BE2C (cell line): ENCODE data around the gene KATNIP.

Source experiments
- DNase-seq: peaks from one replicate; pipeline ENCODE4 v3.0.0-alpha.2; 2020
- H3K27me3 ChIP-seq: fragments of 250-450 bp; sonication (Bioruptor Pico); 2 replicates; pipeline ENCODE4 v1.5.1; 2020; ENCODE audit warnings: mild to moderate bottlenecking
- H3K36me3 ChIP-seq: fragments of 250-450 bp; sonication (Bioruptor Pico); 2 replicates; pipeline ENCODE4 v1.5.1; 2020; ENCODE audit warnings: mild to moderate bottlenecking
- H3K4me1 ChIP-seq: fragments of 250-450 bp; sonication (Bioruptor Pico); 2 replicates; pipeline ENCODE4 v1.5.1; 2020
- H3K4me3 ChIP-seq: 2 replicates; pipeline ENCODE4 v1.5.1; 2011; ENCODE audit warnings: low read depth, low read length
- H3K9me3 ChIP-seq: fragments of 250-450 bp; sonication (Bioruptor Pico); 2 replicates; pipeline ENCODE4 v1.5.1; 2020
- TF ChIP-seq, protein P1 (sequence below): IDR thresholded peaks from 2 replicates; pipeline ENCODE4 v1.5.1; 2012; ENCODE audit warnings: mild to moderate bottlenecking, low read depth, low read length

The KATNIP gene

GRCh38 chr16:27543801-27544200, 6.1 kb upstream of the KATNIP start:
- no peak for DNase-seq
- H3K4me1 ChIP-seq, result peaks cover 6% of the 10 kb centered on the region
- no peaks in the 10 kb centered on the region for H3K27me3 ChIP-seq
- peaks cover 71% of the 10 kb centered on the region for H3K36me3 ChIP-seq
- no peaks in the 10 kb centered on the region for H3K9me3 ChIP-seq
- no peak overlapping the region for H3K4me3 ChIP-seq
- TF ChIP-seq, protein P1, sequence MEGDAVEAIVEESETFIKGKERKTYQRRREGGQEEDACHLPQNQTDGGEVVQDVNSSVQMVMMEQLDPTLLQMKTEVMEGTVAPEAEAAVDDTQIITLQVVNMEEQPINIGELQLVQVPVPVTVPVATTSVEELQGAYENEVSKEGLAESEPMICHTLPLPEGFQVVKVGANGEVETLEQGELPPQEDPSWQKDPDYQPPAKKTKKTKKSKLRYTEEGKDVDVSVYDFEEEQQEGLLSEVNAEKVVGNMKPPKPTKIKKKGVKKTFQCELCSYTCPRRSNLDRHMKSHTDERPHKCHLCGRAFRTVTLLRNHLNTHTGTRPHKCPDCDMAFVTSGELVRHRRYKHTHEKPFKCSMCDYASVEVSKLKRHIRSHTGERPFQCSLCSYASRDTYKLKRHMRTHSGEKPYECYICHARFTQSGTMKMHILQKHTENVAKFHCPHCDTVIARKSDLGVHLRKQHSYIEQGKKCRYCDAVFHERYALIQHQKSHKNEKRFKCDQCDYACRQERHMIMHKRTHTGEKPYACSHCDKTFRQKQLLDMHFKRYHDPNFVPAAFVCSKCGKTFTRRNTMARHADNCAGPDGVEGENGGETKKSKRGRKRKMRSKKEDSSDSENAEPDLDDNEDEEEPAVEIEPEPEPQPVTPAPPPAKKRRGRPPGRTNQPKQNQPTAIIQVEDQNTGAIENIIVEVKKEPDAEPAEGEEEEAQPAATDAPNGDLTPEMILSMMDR, result no peak

DNA sequence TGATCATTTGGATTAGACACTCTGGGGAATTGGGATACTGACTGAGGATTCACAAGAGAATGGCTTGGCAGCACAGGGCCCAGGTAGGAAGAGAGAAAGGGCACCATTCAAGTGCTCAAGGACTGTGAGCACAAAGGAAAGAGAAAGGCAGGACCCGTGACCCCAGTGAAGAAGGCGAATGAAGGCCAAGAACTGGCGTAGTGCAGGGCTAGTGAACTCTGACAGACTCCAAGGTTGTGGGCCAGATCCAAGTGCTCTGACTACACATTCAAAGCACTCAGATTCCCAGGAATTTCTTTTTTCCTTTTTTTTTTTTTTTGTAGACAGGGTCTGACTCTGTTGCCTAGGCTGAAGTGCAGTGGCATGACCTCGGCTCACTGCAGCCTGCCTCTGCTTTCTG, 5.3 kb upstream of the KATNIP start:
- Histone ChIP-seq H3K9me3 (no peaks in the 10 kb centered on the region), H3K27me3 (no peaks in the 10 kb centered on the region), H3K4me3 (no peak overlapping the region), H3K36me3 (peaks cover 65% of the 10 kb centered on the region), H3K4me1 (peaks cover 6% of the 10 kb centered on the region)
- DNase-seq, result no peak
- TF ChIP-seq, protein P1, result no peak

DNA sequence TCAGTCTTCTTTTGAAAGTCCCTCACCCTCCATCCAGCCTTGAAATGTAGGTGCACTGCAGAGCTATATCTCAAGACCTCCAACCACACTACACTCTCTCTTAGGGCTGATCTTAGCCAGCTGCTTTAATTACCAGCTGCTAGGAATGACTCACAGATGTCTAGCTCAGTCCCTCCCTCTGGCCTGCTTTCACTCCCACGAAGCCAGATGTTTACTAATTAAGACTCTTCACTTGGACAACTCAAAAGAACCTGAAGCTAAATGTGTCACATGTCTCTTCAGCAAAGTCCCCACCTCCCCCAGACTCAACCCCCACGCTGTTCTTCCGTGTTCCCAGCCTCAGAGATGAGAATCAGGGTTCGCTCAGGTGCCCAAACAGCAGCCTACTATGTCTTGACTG, 2.8 kb upstream of the KATNIP start:
- Histone ChIP-seq H3K4me3 (no peak overlapping the region), H3K36me3 (peaks cover 43% of the 10 kb centered on the region)
- peak; percentile 9 for DNase-seq

DNA sequence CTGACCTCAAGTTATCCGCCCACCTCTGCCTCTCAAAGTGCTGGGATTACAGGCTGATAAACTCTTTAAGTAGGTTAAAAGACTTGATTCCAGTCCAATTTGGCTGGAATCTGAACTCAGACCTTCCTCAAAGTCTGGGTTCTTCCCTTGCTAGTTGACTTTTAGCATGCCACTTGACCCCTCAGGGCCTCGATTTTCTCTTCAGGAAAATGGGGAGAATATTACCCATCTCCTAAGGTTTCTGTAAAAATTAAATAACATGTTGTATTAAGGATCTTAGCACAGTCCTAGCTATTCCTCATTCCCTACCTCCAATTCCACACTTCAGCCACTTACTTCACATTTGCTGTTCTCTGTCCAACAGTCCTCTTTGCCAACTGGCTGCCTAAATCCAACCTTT, 2.1 kb upstream of the KATNIP start:
- Histone ChIP-seq H3K9me3 (no peaks in the 10 kb centered on the region), H3K4me1 (peaks cover 6% of the 10 kb centered on the region), H3K36me3 (peaks cover 35% of the 10 kb centered on the region), H3K4me3 (no peak overlapping the region), H3K27me3 (no peaks in the 10 kb centered on the region)
- no peak for DNase-seq
- TF ChIP-seq, protein P1, result no peak

More for the DNA sequence above, 2.8 kb upstream of the KATNIP start:
- Histone ChIP-seq H3K9me3 (no peaks in the 10 kb centered on the region), H3K4me1 (peaks cover 6% of the 10 kb centered on the region), H3K27me3 (no peaks in the 10 kb centered on the region)
- TF ChIP-seq, protein P1, result no peak

DNA sequence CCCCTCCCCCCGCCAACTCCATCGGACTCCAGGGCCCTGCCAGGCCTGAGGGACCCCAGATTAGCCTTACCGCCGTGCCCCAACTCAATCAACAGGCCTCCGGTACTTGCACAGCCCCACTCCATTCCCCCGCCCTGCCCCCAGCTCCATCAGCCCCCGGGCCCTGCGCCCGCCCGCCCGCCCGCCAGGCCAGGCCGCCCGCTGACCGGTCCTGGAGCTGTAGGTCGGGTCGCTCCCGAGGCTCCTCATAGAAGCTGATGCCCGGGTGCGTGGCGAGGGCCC, 539 bp upstream of the KATNIP start:
- no peak for DNase-seq

GRCh38 chr16:27550582-27550920, 607 bp downstream of the KATNIP start:
- H3K4me3 ChIP-seq, result peak overlapping the region; percentile 100
- DNase-seq, result no peak

More for the DNA sequence above, 539 bp upstream of the KATNIP start:
- TF ChIP-seq, protein P1, result no peak
- H3K36me3 ChIP-seq, result peaks cover 20% of the 10 kb centered on the region
- H3K4me3 ChIP-seq, result peak overlapping the region; percentile 100
- peaks cover 6% of the 10 kb centered on the region for H3K4me1 ChIP-seq
- no peaks in the 10 kb centered on the region for H3K27me3 ChIP-seq
- H3K9me3 ChIP-seq, result no peaks in the 10 kb centered on the region

More at GRCh38 chr16:27550582-27550920, 607 bp downstream of the KATNIP start:
- Histone ChIP-seq H3K9me3 (no peaks in the 10 kb centered on the region), H3K36me3 (peaks cover 10% of the 10 kb centered on the region), H3K4me1 (peaks cover 6% of the 10 kb centered on the region), H3K27me3 (no peaks in the 10 kb centered on the region)
- TF ChIP-seq, protein P1, result no peak
